ENCODE results near the gene SIDT1. TPM values are rescaled to one million over a fixed set of nuclear protein-coding genes. Genes with fewer than 3 reads are reported as not detected.

Gene SIDT1
- total and polyA plus RNA-seq, 4 donors: 1.0 to 16.3 (median 4.6) TPM

- TF ChIP-seq CTCF (IDR thresholded peaks at IDR 0.05; ENCODE audit: control extremely low read depth, extremely low read depth): no peak
- no peaks in the 10 kb centered on the region for H3K9me3 ChIP-seq (ENCODE audit: control insufficient read depth in 4 of 4, insufficient read depth in 3 of 4, low read length in 3 of 4)
- ATAC-seq (ENCODE audit: insufficient read depth, low FRiP score): no peak
- no peaks in the 10 kb centered on the region for H3K36me3 ChIP-seq (ENCODE audit: control insufficient read depth in 4 of 4, insufficient read depth in 4 of 4, low read length in 4 of 4)
- DNase-seq: no peak
- H3K4me1 ChIP-seq (ENCODE audit: control insufficient read depth in 5 of 5, insufficient read depth in 5 of 5, low read length in 5 of 5): peaks cover 0 to 7% (median 0%) of the 10 kb centered on the region in 5 donors
- H3K4me3 ChIP-seq: no peak overlapping the region
- no peak overlapping the region for H3K27ac ChIP-seq (ENCODE audit: low read depth in 1 of 2, low read length in 1 of 2)
- 96 to 97% methylated on average over 11 of the region's 11 CpGs for WGBS, 2 donors
- no peak overlapping the region for H3K9ac ChIP-seq (ENCODE audit: insufficient read depth in 1 of 2, low read length in 2 of 2)
- H3K27me3 ChIP-seq (ENCODE audit: control insufficient read depth in 3 of 3, insufficient read depth in 3 of 3, low read length in 2 of 3): no peaks in the 10 kb centered on the region
Measured at GRCh38 chr3:113602836-113603235, 70.5 kb downstream of the SIDT1 start.

DNA sequence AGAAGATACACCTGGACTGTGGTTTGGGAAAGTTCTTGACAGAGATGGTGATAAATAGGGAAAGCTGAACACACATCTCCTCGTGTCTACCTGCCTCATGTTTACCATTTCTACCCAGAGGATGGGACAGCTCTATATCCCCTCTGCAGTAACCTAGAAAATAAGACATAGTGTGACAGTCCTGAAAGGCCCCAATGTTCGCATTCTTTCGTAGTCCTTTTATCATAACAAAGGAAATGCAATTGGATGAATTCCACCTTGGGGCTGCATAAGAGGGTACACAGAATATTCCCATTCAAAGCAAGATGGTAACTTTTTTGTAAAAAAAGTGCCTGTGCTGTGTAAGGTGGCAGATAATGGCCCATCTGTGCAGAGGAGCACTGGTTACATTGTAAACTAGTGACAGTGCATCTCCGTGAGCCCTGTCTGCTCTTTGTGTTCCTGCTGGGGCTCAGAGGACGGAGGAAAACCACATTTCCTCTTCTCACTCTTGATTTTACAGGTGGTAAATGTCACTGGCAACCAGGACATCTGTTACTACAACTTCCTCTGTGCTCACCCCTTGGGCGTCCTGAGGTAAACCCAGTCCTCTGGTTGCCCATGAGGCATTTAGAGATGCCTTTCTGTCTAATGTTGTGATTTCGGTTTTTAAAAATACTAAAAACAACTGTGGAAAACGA is 74.3 kb downstream of the SIDT1 start:
- DNase-seq (peak in 1 of 3 donors; percentile 20), ATAC-seq (ENCODE audit: insufficient read depth, low FRiP score) (no peak)
- 17 to 39% methylated on average over 8 of the region's 8 CpGs for WGBS, 2 donors
- H3K9ac ChIP-seq (ENCODE audit: insufficient read depth in 1 of 2, low read length in 2 of 2): no peak overlapping the region
- H3K4me1 ChIP-seq (ENCODE audit: control insufficient read depth in 5 of 5, insufficient read depth in 5 of 5, low read length in 5 of 5): peaks cover 0 to 7% (median 0%) of the 10 kb centered on the region in 5 donors
- H3K27me3 ChIP-seq (ENCODE audit: control insufficient read depth in 3 of 3, insufficient read depth in 3 of 3, low read length in 2 of 3): no peaks in the 10 kb centered on the region
- H3K27ac ChIP-seq (ENCODE audit: low read depth in 1 of 2, low read length in 1 of 2): no peak overlapping the region
- no peak overlapping the region for H3K4me3 ChIP-seq
- H3K9me3 ChIP-seq (ENCODE audit: control insufficient read depth in 4 of 4, insufficient read depth in 3 of 4, low read length in 3 of 4): no peaks in the 10 kb centered on the region
- TF ChIP-seq CTCF (IDR thresholded peaks at IDR 0.05; ENCODE audit: control extremely low read depth, extremely low read depth): no peak
- peaks cover 0 to 1% (median 0%) of the 10 kb centered on the region in 4 donors for H3K36me3 ChIP-seq (ENCODE audit: control insufficient read depth in 4 of 4, insufficient read depth in 4 of 4, low read length in 4 of 4)

DNA sequence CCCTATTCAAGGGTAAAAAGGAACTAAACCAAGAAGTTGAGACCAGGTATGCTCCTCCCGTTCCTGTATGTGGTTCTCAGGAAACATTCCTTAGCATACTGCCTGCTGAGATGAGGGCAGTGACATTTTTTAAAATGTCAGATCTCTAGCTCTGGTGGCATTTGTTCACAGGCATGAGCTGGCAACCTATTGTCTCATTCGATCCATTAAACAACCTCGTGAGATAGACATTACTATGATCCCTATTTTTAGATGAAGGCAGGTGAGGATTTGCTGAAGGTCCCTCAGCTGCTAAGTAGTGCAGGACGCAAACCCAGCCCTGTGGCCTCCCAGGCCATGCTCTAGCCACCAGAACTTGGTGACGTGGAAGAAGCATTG is 74.9 kb downstream of the SIDT1 start:
- H3K9me3 ChIP-seq (ENCODE audit: control insufficient read depth in 4 of 4, insufficient read depth in 3 of 4, low read length in 3 of 4): no peaks in the 10 kb centered on the region
- TF ChIP-seq CTCF (IDR thresholded peaks at IDR 0.05; ENCODE audit: control extremely low read depth, extremely low read depth): no peak
- no peak overlapping the region for H3K27ac ChIP-seq (ENCODE audit: low read depth in 1 of 2, low read length in 1 of 2)
- ATAC-seq (ENCODE audit: insufficient read depth, low FRiP score) (no peak), DNase-seq (no peak)
- no peaks in the 10 kb centered on the region for H3K27me3 ChIP-seq (ENCODE audit: control insufficient read depth in 3 of 3, insufficient read depth in 3 of 3, low read length in 2 of 3)
- WGBS, 2 donors: 58 to 66% methylated on average over 5 of the region's 5 CpGs
- peaks cover 0 to 7% (median 0%) of the 10 kb centered on the region in 5 donors for H3K4me1 ChIP-seq (ENCODE audit: control insufficient read depth in 5 of 5, insufficient read depth in 5 of 5, low read length in 5 of 5)
- H3K36me3 ChIP-seq (ENCODE audit: control insufficient read depth in 4 of 4, insufficient read depth in 4 of 4, low read length in 4 of 4): peaks cover 0 to 1% (median 0%) of the 10 kb centered on the region in 4 donors
- no peak overlapping the region for H3K9ac ChIP-seq (ENCODE audit: insufficient read depth in 1 of 2, low read length in 2 of 2)
- H3K4me3 ChIP-seq: no peak overlapping the region
